Endothelial cell of umbilical vein (primary cell): ENCODE data around the gene PLXNA4.

ENCODE experiments used
- CTCF ChIP-seq, 2 donors: IDR thresholded peaks; 1 replicate in 1 of 2; 2 replicates in 1 of 2; pipeline ENCODE4 v1.5.1; 2011; ENCODE audit warnings: low read length in 2 of 2, mild to moderate bottlenecking in 2 of 2, moderate library complexity in 2 of 2, control low read depth in 1 of 2, inconsistent platforms in 1 of 2, low read depth in 1 of 2; ENCODE audit not compliant: insufficient read depth in 1 of 2; ENCODE audit errors: extremely low read depth in 1 of 2
- EZH2 ChIP-seq: IDR thresholded peaks from 2 replicates; pipeline ENCODE4 v1.6.1; 2012; ENCODE audit warnings: borderline replicate concordance, low read depth, mild to moderate bottlenecking, moderate library complexity, low read length, inconsistent platforms; ENCODE audit not compliant: severe bottlenecking
- MAX ChIP-seq: IDR thresholded peaks from 2 replicates; pipeline ENCODE4 v1.6.1; 2011; ENCODE audit not compliant: insufficient read depth, insufficient read length
- POLR2A ChIP-seq: IDR thresholded peaks from 2 replicates; pipeline ENCODE4 v1.6.1; 2012; ENCODE audit warnings: low read depth, mild to moderate bottlenecking, control low read depth, low read length
- POLR2AphosphoS5 ChIP-seq: IDR thresholded peaks from 2 replicates; pipeline ENCODE4 v1.6.1; 2012; ENCODE audit warnings: low read depth, mild to moderate bottlenecking, control low read depth, low read length, moderate library complexity; ENCODE audit not compliant: insufficient read depth

- no peak for TF ChIP-seq CTCF (IDR thresholded peaks at IDR 0.05; ENCODE audit: extremely low read depth in 1 of 2, insufficient read depth in 1 of 2, low read depth in 1 of 2, low read length in 2 of 2)
- no peak for TF ChIP-seq POLR2A
- TF ChIP-seq EZH2, result no peak
- TF ChIP-seq POLR2AphosphoS5, result no peak
- no peak for TF ChIP-seq MAX
These were observed 475.3 kb downstream of the PLXNA4 start for GRCh38 chr7:132100981-132101380.
